Neural cell (in vitro differentiated cells): Measurements from ENCODE around the gene DBP. TPM values are rescaled to one million over a fixed set of nuclear protein-coding genes. Genes with fewer than 3 reads are reported as not detected.

ENCODE experiments used
- H2AFZ ChIP-seq: fragments of 200-600, 300-800 bp; sonication (generic), shearing (Covaris generic); 2 replicates; pipeline ENCODE4 v1.6.0; 2014; ENCODE audit warnings: low read depth, mild to moderate bottlenecking, antibody characterized with exemption, low read length, moderate library complexity
- H3F3A ChIP-seq: fragments of 200-600 bp; shearing (Covaris generic); 2 replicates; pipeline ENCODE4 v1.6.1; 2016; ENCODE audit warnings: mild to moderate bottlenecking, moderate library complexity, mixed read lengths, antibody characterized with exemption, low read length; ENCODE audit not compliant: insufficient read depth, poor library complexity, severe bottlenecking
- H3K27ac ChIP-seq: fragments of 200-600, 300-800 bp; sonication (generic), shearing (Covaris generic); 2 replicates; pipeline ENCODE4 v1.5.1; 2014; ENCODE audit warnings: mild to moderate bottlenecking, low read length, moderate library complexity
- H3K27me3 ChIP-seq: fragments of 300-800, 200-600 bp; sonication (generic), shearing (Covaris generic); 2 replicates; pipeline ENCODE4 v1.6.0; 2014; ENCODE audit warnings: mild to moderate bottlenecking, low read depth, low read length, moderate library complexity; ENCODE audit not compliant: insufficient read depth
- H3K36me3 ChIP-seq: fragments of 300-800, 200-600 bp; sonication (generic), shearing (Covaris generic); 2 replicates; pipeline ENCODE4 v1.5.1; 2014; ENCODE audit warnings: mild to moderate bottlenecking, antibody characterized with exemption, low read length, moderate library complexity; ENCODE audit not compliant: insufficient read depth
- H3K4me2 ChIP-seq: fragments of 300-800, 200-600 bp; sonication (generic), shearing (Covaris generic); 2 replicates; pipeline ENCODE4 v1.6.0; 2014; ENCODE audit warnings: mild to moderate bottlenecking, low read length
- H3K4me3 ChIP-seq: fragments of 300-800, 200-600 bp; sonication (generic), shearing (Covaris generic); 2 replicates; pipeline ENCODE4 v1.5.1; 2014; ENCODE audit warnings: mild to moderate bottlenecking, low read length, moderate library complexity
- H3K79me2 ChIP-seq: fragments of 200-600 bp; shearing (Covaris generic); replicated peaks from 2 replicates; pipeline ENCODE4 v1.6.0; 2014; ENCODE audit warnings: mild to moderate bottlenecking, low read length, moderate library complexity; ENCODE audit not compliant: insufficient read depth
- H3K9ac ChIP-seq: fragments of 300-800, 200-600 bp; sonication (generic), shearing (Covaris generic); 2 replicates; pipeline ENCODE4 v1.6.1; 2016; ENCODE audit warnings: mild to moderate bottlenecking, low read length, mixed read lengths
- H3K9me2 ChIP-seq: fragments of 200-600 bp; shearing (Covaris generic); 2 replicates; pipeline ENCODE4 v1.6.1; 2016; ENCODE audit warnings: mild to moderate bottlenecking, low read length, mixed read lengths; ENCODE audit not compliant: insufficient read depth
- H3K9me3 ChIP-seq: fragments of 200-600, 300-800 bp; sonication (generic), shearing (Covaris generic); 2 replicates; pipeline ENCODE4 v1.6.1; 2016; ENCODE audit warnings: mild to moderate bottlenecking, mixed run types, low read length, moderate library complexity, mixed read lengths
- H4K20me1 ChIP-seq: fragments of 200-600 bp; shearing (Covaris generic); 2 replicates; pipeline ENCODE4 v1.6.1; 2016; ENCODE audit warnings: mild to moderate bottlenecking, mixed run types; ENCODE audit not compliant: insufficient read depth
- CTCF ChIP-seq: fragments of 450-650 bp; IDR thresholded peaks from 2 replicates; pipeline ENCODE4 v1.5.1; 2014; ENCODE audit warnings: antibody characterized with exemption, mild to moderate bottlenecking, moderate library complexity; ENCODE audit not compliant: poor library complexity, severe bottlenecking
- EP300 ChIP-seq: fragments of 450-650 bp; conservative IDR thresholded peaks from 2 replicates; pipeline ENCODE4 v1.6.1; 2014; ENCODE audit warnings: antibody characterized with exemption, mild to moderate bottlenecking, moderate library complexity; ENCODE audit not compliant: poor library complexity, severe bottlenecking
- EZH2 ChIP-seq: fragments of 200-600, 300-800 bp; shearing (Covaris generic), sonication (generic); IDR thresholded peaks from 2 replicates; pipeline ENCODE4 v1.6.1; 2014; ENCODE audit warnings: antibody characterized with exemption, low read length, borderline replicate concordance, mild to moderate bottlenecking; ENCODE audit not compliant: insufficient read depth, poor library complexity, severe bottlenecking
- MXI1 ChIP-seq: fragments of 450-650 bp; conservative IDR thresholded peaks from 2 replicates; pipeline ENCODE4 v1.6.1; 2014; ENCODE audit warnings: antibody characterized with exemption, mild to moderate bottlenecking; ENCODE audit not compliant: poor library complexity, severe bottlenecking
- POLR2AphosphoS5 ChIP-seq: IDR thresholded peaks from 2 replicates; pipeline ENCODE4 v1.6.1; 2012
- RAD21 ChIP-seq: fragments of 450-650 bp; conservative IDR thresholded peaks from 2 replicates; pipeline ENCODE4 v1.6.1; 2014; ENCODE audit warnings: antibody characterized with exemption, mild to moderate bottlenecking, moderate library complexity
- SMC3 ChIP-seq: fragments of 450-650 bp; conservative IDR thresholded peaks from 2 replicates; pipeline ENCODE4 v1.6.1; 2014; ENCODE audit warnings: antibody characterized with exemption, mild to moderate bottlenecking, moderate library complexity; ENCODE audit not compliant: poor library complexity
- TAF1 ChIP-seq: IDR thresholded peaks from 2 replicates; pipeline ENCODE4 v1.6.1; 2012; ENCODE audit warnings: low read depth
- polyA plus RNA-seq: library from polyadenylated mRNA; depleted of rRNA; stranded (reverse); fragments of >200 nt; gene quantifications from 2 replicates; pipeline ENCODE4 v1.2.3, GENCODE V29; 2014
- TF ChIP-seq, protein P1 (sequence below): IDR thresholded peaks from 2 replicates; pipeline ENCODE4 v1.6.1; 2012; ENCODE audit warnings: borderline replicate concordance

DBP gene
- polyA plus RNA-seq, 1 donor from 2014 or later: 3.6 TPM

DNA sequence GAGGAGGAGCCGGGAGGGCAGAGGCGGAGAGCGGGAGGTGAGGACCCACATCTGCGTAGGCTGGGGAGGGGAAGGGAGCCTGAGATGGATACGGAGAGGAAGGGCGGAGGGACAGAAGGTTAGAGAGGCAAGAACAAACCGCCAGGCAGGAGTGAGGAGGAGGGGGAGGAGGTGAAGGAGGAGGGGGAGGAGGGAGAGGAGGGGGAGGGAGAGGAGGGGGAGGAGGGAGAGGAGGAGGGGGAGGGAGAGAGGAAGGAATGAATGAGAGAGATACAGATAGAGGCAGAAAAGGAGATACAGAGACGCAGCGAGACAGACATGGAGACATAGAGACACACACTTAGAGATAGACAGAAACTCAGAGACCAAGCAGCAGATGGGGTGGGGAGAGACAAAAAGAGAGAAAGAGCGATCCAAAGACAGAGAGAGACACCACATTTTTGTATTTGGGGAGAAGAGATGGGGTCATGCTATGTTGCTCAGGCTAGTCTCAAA is 9.6 kb upstream of the DBP start:
- H4K20me1 ChIP-seq: no peaks in the 10 kb centered on the region
- H3K27me3 ChIP-seq: no peaks in the 10 kb centered on the region
- TF ChIP-seq SMC3: no peak
- no peak for TF ChIP-seq TAF1
- no peak for TF ChIP-seq EP300
- no peak for TF ChIP-seq POLR2AphosphoS5
- TF ChIP-seq EZH2: no peak
- H3K27ac ChIP-seq: peak overlapping the region; percentile 94
- H3K9me3 ChIP-seq: no peaks in the 10 kb centered on the region
- H3K4me3 ChIP-seq: peak overlapping the region; percentile 74
- H3K4me2 ChIP-seq: no peak overlapping the region
- H3F3A ChIP-seq: no peaks in the 10 kb centered on the region
- H3K79me2 ChIP-seq: no peaks in the 10 kb centered on the region
- H3K9ac ChIP-seq: peak overlapping the region; percentile 91
- peak overlapping the region; percentile 37 for H2AFZ ChIP-seq
- no peaks in the 10 kb centered on the region for H3K9me2 ChIP-seq
- H3K36me3 ChIP-seq: no peaks in the 10 kb centered on the region

GRCh38 chr19:48646001-48646721 is 9.0 kb upstream of the DBP start, which contains the start of gene CA11:
TSS of gene CA11 (minus strand) at chr19:48646187. CDS start at chr19:48645632, 555 bp downstream.
- TF ChIP-seq TAF1 (peak; percentile 52), MXI1 (peak; percentile 58), RAD21 (peak; percentile 89), EP300 (no peak), SMC3 (peak; percentile 74), EZH2 (no peak), CTCF (peak; percentile 85), POLR2AphosphoS5 (peak; percentile 68)
- TF ChIP-seq, protein P1, sequence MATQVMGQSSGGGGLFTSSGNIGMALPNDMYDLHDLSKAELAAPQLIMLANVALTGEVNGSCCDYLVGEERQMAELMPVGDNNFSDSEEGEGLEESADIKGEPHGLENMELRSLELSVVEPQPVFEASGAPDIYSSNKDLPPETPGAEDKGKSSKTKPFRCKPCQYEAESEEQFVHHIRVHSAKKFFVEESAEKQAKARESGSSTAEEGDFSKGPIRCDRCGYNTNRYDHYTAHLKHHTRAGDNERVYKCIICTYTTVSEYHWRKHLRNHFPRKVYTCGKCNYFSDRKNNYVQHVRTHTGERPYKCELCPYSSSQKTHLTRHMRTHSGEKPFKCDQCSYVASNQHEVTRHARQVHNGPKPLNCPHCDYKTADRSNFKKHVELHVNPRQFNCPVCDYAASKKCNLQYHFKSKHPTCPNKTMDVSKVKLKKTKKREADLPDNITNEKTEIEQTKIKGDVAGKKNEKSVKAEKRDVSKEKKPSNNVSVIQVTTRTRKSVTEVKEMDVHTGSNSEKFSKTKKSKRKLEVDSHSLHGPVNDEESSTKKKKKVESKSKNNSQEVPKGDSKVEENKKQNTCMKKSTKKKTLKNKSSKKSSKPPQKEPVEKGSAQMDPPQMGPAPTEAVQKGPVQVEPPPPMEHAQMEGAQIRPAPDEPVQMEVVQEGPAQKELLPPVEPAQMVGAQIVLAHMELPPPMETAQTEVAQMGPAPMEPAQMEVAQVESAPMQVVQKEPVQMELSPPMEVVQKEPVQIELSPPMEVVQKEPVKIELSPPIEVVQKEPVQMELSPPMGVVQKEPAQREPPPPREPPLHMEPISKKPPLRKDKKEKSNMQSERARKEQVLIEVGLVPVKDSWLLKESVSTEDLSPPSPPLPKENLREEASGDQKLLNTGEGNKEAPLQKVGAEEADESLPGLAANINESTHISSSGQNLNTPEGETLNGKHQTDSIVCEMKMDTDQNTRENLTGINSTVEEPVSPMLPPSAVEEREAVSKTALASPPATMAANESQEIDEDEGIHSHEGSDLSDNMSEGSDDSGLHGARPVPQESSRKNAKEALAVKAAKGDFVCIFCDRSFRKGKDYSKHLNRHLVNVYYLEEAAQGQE: peak; percentile 68
- H3K9me2 ChIP-seq: no peaks in the 10 kb centered on the region
- peak within 1 kb of the TSS; percentile 37 for H2AFZ ChIP-seq
- H3K36me3 ChIP-seq: no peaks in the 10 kb centered on the region
- no peaks in the 10 kb centered on the region for H3F3A ChIP-seq
- no peaks in the 10 kb centered on the region for H3K9me3 ChIP-seq
- H3K9ac ChIP-seq: peak within 1 kb of the TSS; percentile 91
- H3K79me2 ChIP-seq: no peaks in the 10 kb centered on the region
- no peaks in the 10 kb centered on the region for H4K20me1 ChIP-seq
- peak within 1 kb of the TSS; percentile 62 for H3K4me2 ChIP-seq
- H3K27ac ChIP-seq: peak within 1 kb of the TSS; percentile 94
- peak within 1 kb of the TSS; percentile 74 for H3K4me3 ChIP-seq
- H3K27me3 ChIP-seq: no peaks in the 10 kb centered on the region
